CD4-positive, CD25-positive, alpha-beta regulatory T cell (primary cell): ENCODE results near the gene ENTR1. TPM values are rescaled to one million over a fixed set of nuclear protein-coding genes. Genes with fewer than 3 reads are reported as not detected.

Source experiments
- ATAC-seq, 2 donors: fragments of 150-1000 bp; cut with Tn5 transposase; one replicate each; pipeline ENCODE4 v1.10.0; 2021; ENCODE audit warnings: low read depth in 2 of 2, moderate number of reproducible peaks in 2 of 2, moderate library complexity in 1 of 2
- DNase-seq, 3 donors: peaks; one replicate each; pipeline versions ENCODE4 v3.0.0 to v3.0.0-alpha.2; 2012 to 2022; ENCODE audit warnings: mixed read lengths in 1 of 3
- H3K27ac ChIP-seq: one replicate; pipeline ENCODE4 v1.7.0; 2013; ENCODE audit warnings: mild to moderate bottlenecking, low read length; ENCODE audit not compliant: insufficient read depth, poor library complexity, severe bottlenecking
- H3K27me3 ChIP-seq: one replicate; pipeline ENCODE4 v1.7.0; 2013; ENCODE audit warnings: low read length; ENCODE audit not compliant: control insufficient read depth, insufficient read depth
- H3K36me3 ChIP-seq: one replicate; pipeline ENCODE4 v1.7.0; 2013; ENCODE audit warnings: mild to moderate bottlenecking, low read length, moderate library complexity; ENCODE audit not compliant: control insufficient read depth, insufficient read depth
- H3K4me1 ChIP-seq: 2 replicates; pipeline ENCODE4 v1.7.0; 2013; ENCODE audit warnings: mild to moderate bottlenecking, low read length; ENCODE audit not compliant: insufficient read depth, control insufficient read depth, poor library complexity, severe bottlenecking
- H3K4me3 ChIP-seq: one replicate; pipeline ENCODE4 v1.7.0; 2013; ENCODE audit warnings: low read depth, mild to moderate bottlenecking, low read length, moderate library complexity
- H3K9me3 ChIP-seq, 2 experiments: 1 replicate in 1 of 2; 2 replicates in 1 of 2; pipeline ENCODE4 v1.7.0; 2013; ENCODE audit warnings: low read length in 2 of 2, mild to moderate bottlenecking in 1 of 2, moderate library complexity in 1 of 2; ENCODE audit not compliant: control insufficient read depth in 2 of 2
- H3K27ac Mint-ChIP-seq, 3 donors: one replicate each; pipeline ENCODE4 v1.8.0; 2020 to 2022; ENCODE audit warnings: mild to moderate bottlenecking in 3 of 3, mixed read lengths in 3 of 3, moderate library complexity in 2 of 3
- H3K27me3 Mint-ChIP-seq: one replicate; pipeline ENCODE4 v1.8.0; 2022; ENCODE audit warnings: mild to moderate bottlenecking, mixed read lengths
- H3K36me3 Mint-ChIP-seq: one replicate; pipeline ENCODE4 v1.8.0; 2020; ENCODE audit warnings: mixed read lengths
- H3K4me1 Mint-ChIP-seq, 4 donors: one replicate each; pipeline ENCODE4 v1.8.0; 2020 to 2022; ENCODE audit warnings: mixed read lengths in 4 of 4, mild to moderate bottlenecking in 1 of 4
- H3K4me3 Mint-ChIP-seq, 4 donors: one replicate each; pipeline ENCODE4 v1.8.0; 2020 to 2022; ENCODE audit warnings: mild to moderate bottlenecking in 4 of 4, mixed read lengths in 4 of 4, moderate library complexity in 3 of 4
- H3K9me3 Mint-ChIP-seq, 7 donors: one replicate each; pipeline ENCODE4 v1.8.0; 2020 to 2022; ENCODE audit warnings: mixed read lengths in 7 of 7, mild to moderate bottlenecking in 3 of 7, moderate library complexity in 2 of 7
- polyA plus RNA-seq, 4 donors: library from polyadenylated mRNA; unstranded; fragments of 300-500 nt; fragmentation: Illumina TruSeq; gene quantifications; one replicate each; pipeline ENCODE4 v1.2.3, GENCODE V29; 2021
- total RNA-seq: library from RNA; stranded (reverse); gene quantifications from one replicate; pipeline ENCODE4 v1.2.3, GENCODE V29; 2022

Gene ENTR1
- total and polyA plus RNA-seq, 5 donors from 2014 or later, result 7.8 to 63.2 (median 9.6) TPM

GRCh38 chr9:136393531-136393930 lies 16.9 kb downstream of the ENTR1 start:
- no peaks in the 10 kb centered on the region for H3K27me3 ChIP-seq
- H3K36me3 ChIP-seq, result peaks cover 56% of the 10 kb centered on the region
- no peak overlapping the region for H3K4me3 ChIP-seq
- peaks cover 2% of the 10 kb centered on the region for H3K4me1 ChIP-seq
- H3K27me3 Mint-ChIP-seq, result no peaks in the 10 kb centered on the region
- ATAC-seq (no peak), DNase-seq (no peak)
- no peaks in the 10 kb centered on the region for H3K9me3 ChIP-seq
- H3K4me1 Mint-ChIP-seq, result peaks cover 0 to 11% (median 2%) of the 10 kb centered on the region in 4 donors
- no peaks in the 10 kb centered on the region for H3K9me3 Mint-ChIP-seq
- H3K27ac Mint-ChIP-seq, result no peak overlapping the region
- H3K4me3 Mint-ChIP-seq, result no peak overlapping the region
- H3K36me3 Mint-ChIP-seq, result peaks cover 14% of the 10 kb centered on the region
- H3K27ac ChIP-seq, result no peak overlapping the region

- Mint-ChIP-seq H3K9me3 (no peaks in the 10 kb centered on the region), H3K36me3 (peaks cover 16% of the 10 kb centered on the region), H3K27ac (no peak overlapping the region), H3K4me1 (peaks cover 0 to 5% (median 2%) of the 10 kb centered on the region in 4 donors), H3K4me3 (no peak overlapping the region), H3K27me3 (no peaks in the 10 kb centered on the region)
- Histone ChIP-seq H3K9me3 (no peaks in the 10 kb centered on the region), H3K4me1 (no peaks in the 10 kb centered on the region), H3K27ac (no peak overlapping the region), H3K4me3 (no peak overlapping the region), H3K27me3 (no peaks in the 10 kb centered on the region), H3K36me3 (peaks cover 58% of the 10 kb centered on the region)
- ATAC-seq, result no peak
- no peak for DNase-seq
These were observed 17.6 kb downstream of the ENTR1 start for GRCh38 chr9:136392538-136393449.

GRCh38 chr9:136391737-136392537 lies 18.5 kb downstream of the ENTR1 start:
- no peak overlapping the region for H3K27ac Mint-ChIP-seq
- H3K27me3 ChIP-seq, result no peaks in the 10 kb centered on the region
- peaks cover 60% of the 10 kb centered on the region for H3K36me3 ChIP-seq
- H3K4me1 Mint-ChIP-seq, result peaks cover 0 to 4% (median 2%) of the 10 kb centered on the region in 4 donors
- H3K27me3 Mint-ChIP-seq, result no peaks in the 10 kb centered on the region
- DNase-seq (no peak), ATAC-seq (no peak)
- no peak overlapping the region for H3K27ac ChIP-seq
- no peaks in the 10 kb centered on the region for H3K4me1 ChIP-seq
- H3K36me3 Mint-ChIP-seq, result peaks cover 21% of the 10 kb centered on the region
- H3K9me3 ChIP-seq, result no peaks in the 10 kb centered on the region
- H3K4me3 ChIP-seq, result no peak overlapping the region
- H3K9me3 Mint-ChIP-seq, result no peaks in the 10 kb centered on the region
- peak overlapping the region in 1 of 4 donors; percentile 74 for H3K4me3 Mint-ChIP-seq

- DNase-seq (no peak), ATAC-seq (no peak)
- Histone ChIP-seq H3K27ac (no peak overlapping the region), H3K4me1 (peaks cover 16% of the 10 kb centered on the region), H3K9me3 (no peaks in the 10 kb centered on the region), H3K27me3 (no peaks in the 10 kb centered on the region), H3K4me3 (no peak overlapping the region), H3K36me3 (peaks cover 41% of the 10 kb centered on the region)
- Mint-ChIP-seq H3K4me3 (no peak overlapping the region), H3K9me3 (no peaks in the 10 kb centered on the region), H3K27ac (no peak overlapping the region), H3K4me1 (peaks cover 4 to 22% (median 16%) of the 10 kb centered on the region in 4 donors), H3K36me3 (peaks cover 34% of the 10 kb centered on the region), H3K27me3 (no peaks in the 10 kb centered on the region)
These were observed 21.0 kb downstream of the ENTR1 start for GRCh38 chr9:136389396-136389795.

- Histone ChIP-seq H3K4me3 (no peak overlapping the region), H3K27me3 (no peaks in the 10 kb centered on the region), H3K27ac (no peak overlapping the region), H3K4me1 (peaks cover 18% of the 10 kb centered on the region), H3K36me3 (peaks cover 40% of the 10 kb centered on the region), H3K9me3 (no peaks in the 10 kb centered on the region)
- H3K9me3 Mint-ChIP-seq, result no peaks in the 10 kb centered on the region
- no peak overlapping the region for H3K4me3 Mint-ChIP-seq
- H3K27me3 Mint-ChIP-seq, result no peaks in the 10 kb centered on the region
- no peak overlapping the region for H3K27ac Mint-ChIP-seq
- no peak for ATAC-seq
- no peak for DNase-seq
- H3K36me3 Mint-ChIP-seq, result peaks cover 39% of the 10 kb centered on the region
- peaks cover 4 to 25% (median 18%) of the 10 kb centered on the region in 4 donors for H3K4me1 Mint-ChIP-seq
These were observed 23.2 kb downstream of the ENTR1 start for GRCh38 chr9:136387217-136387616.

- peak overlapping the region in 1 of 3 donors; percentile 6 for H3K27ac Mint-ChIP-seq
- peak overlapping the region in 1 of 4 donors; percentile 9 for H3K4me3 Mint-ChIP-seq
- Histone ChIP-seq H3K27me3 (no peaks in the 10 kb centered on the region), H3K4me1 (peaks cover 18% of the 10 kb centered on the region), H3K36me3 (peaks cover 28% of the 10 kb centered on the region), H3K4me3 (no peak overlapping the region), H3K27ac (no peak overlapping the region), H3K9me3 (no peaks in the 10 kb centered on the region)
- H3K4me1 Mint-ChIP-seq, result peaks cover 4 to 22% (median 17%) of the 10 kb centered on the region in 4 donors
- H3K9me3 Mint-ChIP-seq, result no peaks in the 10 kb centered on the region
- no peaks in the 10 kb centered on the region for H3K27me3 Mint-ChIP-seq
- H3K36me3 Mint-ChIP-seq, result peaks cover 31% of the 10 kb centered on the region
- DNase-seq (no peak), ATAC-seq (no peak)
These were observed 24.4 kb downstream of the ENTR1 start for GRCh38 chr9:136386018-136386417.

GRCh38 chr9:136385015-136385414 lies 25.4 kb downstream of the ENTR1 start:
- H3K9me3 Mint-ChIP-seq, result no peaks in the 10 kb centered on the region
- H3K4me3 Mint-ChIP-seq, result peak overlapping the region in 3 of 4 donors; percentile 7 to 76 (median 51)
- peak overlapping the region in 2 of 3 donors; percentile 6 to 67 for H3K27ac Mint-ChIP-seq
- Histone ChIP-seq H3K4me3 (peak overlapping the region; percentile 48), H3K4me1 (peaks cover 18% of the 10 kb centered on the region), H3K36me3 (peaks cover 26% of the 10 kb centered on the region), H3K27me3 (no peaks in the 10 kb centered on the region), H3K9me3 (no peaks in the 10 kb centered on the region), H3K27ac (no peak overlapping the region)
- no peaks in the 10 kb centered on the region for H3K27me3 Mint-ChIP-seq
- H3K4me1 Mint-ChIP-seq, result peaks cover 4 to 22% (median 17%) of the 10 kb centered on the region in 4 donors
- DNase-seq (peak in 2 of 3 donors; percentile 55 to 84), ATAC-seq (peak; percentile 79 to 83)
- H3K36me3 Mint-ChIP-seq, result peaks cover 30% of the 10 kb centered on the region
